ENCODE measurements around the gene KISS1.

DNA sequence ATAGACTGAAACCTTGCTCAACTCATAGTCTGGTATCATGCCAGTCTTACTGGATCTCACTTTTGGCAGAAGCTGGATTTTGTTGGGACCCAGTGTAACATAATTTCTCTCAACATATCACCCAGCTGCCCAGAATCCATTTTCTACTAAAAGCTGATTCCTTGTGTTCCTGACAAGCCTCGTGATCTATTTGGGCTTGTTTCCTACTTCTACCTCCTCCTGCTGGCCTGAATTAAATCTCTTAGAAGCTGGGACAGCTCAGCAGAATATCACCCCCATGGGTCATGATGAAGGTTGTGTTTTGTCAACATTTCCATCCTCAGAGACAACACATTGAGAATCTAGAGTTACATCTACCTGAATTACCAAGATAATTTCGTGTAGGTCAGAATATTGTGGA, 9.8 kb upstream of the KISS1 start:
- TF ChIP-seq SP1 (IDR thresholded peaks at IDR 0.05) (no peak), SUZ12 (IDR thresholded peaks at IDR 0.05) (no peak), FOXA1 (IDR thresholded peaks at IDR 0.05) (no peak), ELF4 (IDR thresholded peaks at IDR 0.05) (no peak), FOXK2 (IDR thresholded peaks at IDR 0.05) (no peak), BHLHE40 (IDR thresholded peaks at IDR 0.05; ENCODE audit: borderline replicate concordance) (no peak)
- TF ChIP-seq, protein P1, sequence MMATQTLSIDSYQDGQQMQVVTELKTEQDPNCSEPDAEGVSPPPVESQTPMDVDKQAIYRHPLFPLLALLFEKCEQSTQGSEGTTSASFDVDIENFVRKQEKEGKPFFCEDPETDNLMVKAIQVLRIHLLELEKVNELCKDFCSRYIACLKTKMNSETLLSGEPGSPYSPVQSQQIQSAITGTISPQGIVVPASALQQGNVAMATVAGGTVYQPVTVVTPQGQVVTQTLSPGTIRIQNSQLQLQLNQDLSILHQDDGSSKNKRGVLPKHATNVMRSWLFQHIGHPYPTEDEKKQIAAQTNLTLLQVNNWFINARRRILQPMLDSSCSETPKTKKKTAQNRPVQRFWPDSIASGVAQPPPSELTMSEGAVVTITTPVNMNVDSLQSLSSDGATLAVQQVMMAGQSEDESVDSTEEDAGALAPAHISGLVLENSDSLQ (IDR thresholded peaks at IDR 0.05) = no peak

Data from HEK293T (cell line).